Measurements from ENCODE around the gene C1orf53. TPM values are rescaled to one million over a fixed set of nuclear protein-coding genes. Genes with fewer than 3 reads are reported as not detected.

C1orf53 gene
- total RNA-seq, 1 experiment from 2014 or later: 3.0 TPM

DNA sequence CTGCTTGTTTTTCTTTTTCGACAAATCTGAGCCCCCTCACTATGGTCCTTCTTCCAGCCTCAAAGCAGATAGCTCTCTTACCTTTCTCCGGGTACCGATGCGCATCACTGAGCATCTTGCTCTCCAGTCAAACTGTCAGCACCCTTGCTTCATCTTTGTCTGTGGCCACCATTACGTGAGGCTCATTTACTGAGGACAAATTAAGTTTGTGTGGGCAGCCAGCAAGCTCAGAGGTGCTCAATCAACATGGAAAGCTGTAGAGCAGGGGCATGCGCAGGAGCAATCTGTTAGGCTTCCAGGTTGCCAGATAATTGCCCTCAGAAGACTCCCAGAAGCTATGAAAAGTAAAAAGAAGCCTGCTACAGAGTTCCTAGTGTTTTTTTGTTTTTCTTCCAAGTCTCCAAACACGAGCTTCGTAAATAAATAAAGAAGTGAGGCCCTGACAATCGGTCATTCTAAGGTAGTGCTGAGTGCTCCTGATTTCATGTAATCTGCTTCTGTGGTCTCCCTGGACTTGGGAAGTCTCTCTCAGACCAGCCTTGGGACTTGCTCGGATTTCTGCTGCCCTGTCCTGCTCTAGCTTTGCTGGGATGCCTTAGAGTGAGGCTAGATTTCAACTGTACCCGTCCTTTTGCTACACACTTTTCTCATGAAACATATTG, 1.8 kb downstream of the C1orf53 start:
- DNase-seq (ENCODE audit: low read depth, low spot score): no peak
- in situ Hi-C loops (cut with HindIII; ENCODE audit: low pct_unique_long_range_greater_than_20kb, low sequenced_read_pairs): no loop called here

DNA sequence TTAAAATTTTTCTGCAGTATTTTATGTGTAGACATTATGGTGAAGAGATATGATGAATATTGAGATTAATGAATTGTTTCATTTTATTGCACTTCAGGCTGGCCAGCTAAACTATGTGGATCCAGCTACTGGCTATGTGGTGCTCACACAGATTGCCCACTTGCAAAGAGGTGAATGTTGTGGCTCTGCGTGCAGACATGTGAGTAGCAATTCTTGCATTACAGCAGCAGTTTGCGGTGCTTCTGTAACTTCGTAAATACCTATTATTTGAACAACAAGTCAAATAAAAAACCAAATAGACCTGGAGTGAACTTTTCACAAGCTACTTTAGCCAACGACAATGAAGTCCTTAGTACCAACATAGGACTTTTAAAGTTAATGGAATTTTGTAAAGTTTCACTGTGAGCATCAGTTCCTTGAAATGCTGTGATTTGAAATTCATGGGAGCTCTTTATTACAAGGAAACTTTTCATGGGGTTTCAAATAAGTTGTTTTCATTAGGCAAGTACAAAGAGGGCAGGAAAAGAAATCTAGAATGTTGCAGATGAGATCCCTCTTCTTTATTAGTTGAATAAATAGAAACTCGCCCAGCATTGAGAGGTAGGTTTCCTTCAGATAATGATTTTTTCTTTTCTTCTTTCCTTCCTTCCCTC, 3.4 kb downstream of the C1orf53 start:
- DNase-seq (ENCODE audit: low read depth, low spot score): no peak
- in situ Hi-C loops (cut with HindIII; ENCODE audit: low pct_unique_long_range_greater_than_20kb, low sequenced_read_pairs): no loop called here

- no peak for DNase-seq (ENCODE audit: low read depth, low spot score)
- in situ Hi-C loops (cut with HindIII; ENCODE audit: low pct_unique_long_range_greater_than_20kb, low sequenced_read_pairs): no loop called here
Observed at GRCh38 chr1:197907846-197908616, 5.6 kb downstream of the C1orf53 start.

GRCh38 chr1:197908716-197909220, 6.3 kb downstream of the C1orf53 start:
- DNase-seq (ENCODE audit: low read depth, low spot score): peak; percentile 21
- in situ Hi-C loops (cut with HindIII; ENCODE audit: low pct_unique_long_range_greater_than_20kb, low sequenced_read_pairs): no loop called here

DNA sequence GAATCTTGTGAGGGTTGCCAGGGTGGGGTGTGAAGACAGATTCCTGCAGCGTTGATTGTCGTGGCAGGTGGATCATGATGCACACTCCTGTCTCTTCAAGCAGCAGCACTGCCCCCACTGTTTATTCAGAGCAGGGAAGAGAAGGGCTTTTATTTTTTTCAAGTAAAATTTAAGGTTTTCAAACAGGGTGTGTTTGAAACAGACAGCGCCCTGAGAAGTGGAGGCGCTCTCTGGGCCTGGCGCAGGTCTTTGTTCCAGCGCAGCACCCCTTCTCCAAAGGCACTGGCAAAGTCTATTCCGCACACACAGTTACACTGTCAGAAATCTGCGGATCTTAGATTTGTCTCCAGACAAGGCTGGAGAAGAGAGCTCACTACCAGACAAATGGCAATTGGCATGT, 7.0 kb downstream of the C1orf53 start:
- no peak for DNase-seq (ENCODE audit: low read depth, low spot score)
- in situ Hi-C loops (cut with HindIII; ENCODE audit: low pct_unique_long_range_greater_than_20kb, low sequenced_read_pairs): no loop called here

GRCh38 chr1:197910120-197910991, 7.9 kb downstream of the C1orf53 start:
- in situ Hi-C loops (cut with HindIII; ENCODE audit: low pct_unique_long_range_greater_than_20kb, low sequenced_read_pairs): no loop called here
- DNase-seq (ENCODE audit: low read depth, low spot score): no peak

- DNase-seq (ENCODE audit: low read depth, low spot score): no peak
- in situ Hi-C loops (cut with HindIII; ENCODE audit: low pct_unique_long_range_greater_than_20kb, low sequenced_read_pairs): no loop called here
Observed at GRCh38 chr1:197911111-197911856, 8.9 kb downstream of the C1orf53 start.

GRCh38 chr1:197911857-197912696, 9.6 kb downstream of the C1orf53 start:
- no peak for DNase-seq (ENCODE audit: low read depth, low spot score)
- in situ Hi-C loops (cut with HindIII; ENCODE audit: low pct_unique_long_range_greater_than_20kb, low sequenced_read_pairs): no loop called here

DNA sequence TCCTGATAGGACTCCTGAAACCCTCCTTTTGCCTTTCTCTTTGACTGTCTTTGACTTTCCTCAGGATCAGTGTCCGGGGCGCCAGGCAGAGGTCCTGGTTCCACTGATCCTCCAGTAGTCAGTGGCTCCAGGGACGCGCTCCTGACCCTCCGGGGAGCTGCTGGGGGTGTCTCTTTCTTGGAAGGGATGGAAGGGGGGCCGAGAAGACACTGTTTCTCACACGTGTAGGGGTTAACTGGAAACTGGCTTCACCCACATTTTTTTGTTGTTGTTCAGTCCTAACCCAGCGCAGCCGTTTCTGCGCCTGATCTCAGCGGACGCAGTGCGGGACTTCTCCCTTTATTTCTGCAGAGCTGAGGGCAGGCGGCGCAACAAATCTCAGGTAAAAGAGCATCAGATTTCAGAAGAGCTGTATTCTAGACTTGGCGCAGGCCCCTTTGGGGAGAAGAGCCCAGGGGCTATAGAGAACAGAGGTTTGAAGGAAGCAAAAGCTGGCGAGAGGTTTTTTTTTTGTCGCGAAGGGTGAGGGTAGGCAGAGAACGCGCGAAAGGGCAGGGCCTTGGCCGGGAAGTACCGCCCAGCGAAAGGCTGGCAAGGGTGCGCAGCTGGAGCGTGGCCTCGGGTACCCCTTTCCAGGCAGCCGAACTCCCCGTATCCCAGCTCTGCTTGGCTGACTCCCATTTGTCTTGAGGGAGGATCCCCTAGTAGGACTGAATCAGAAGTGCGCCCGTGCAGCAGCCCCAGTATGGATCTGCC, 10.5 kb downstream of the C1orf53 start:
- in situ Hi-C loops (cut with HindIII; ENCODE audit: low pct_unique_long_range_greater_than_20kb, low sequenced_read_pairs): no loop called here
- no peak for DNase-seq (ENCODE audit: low read depth, low spot score)

DNA sequence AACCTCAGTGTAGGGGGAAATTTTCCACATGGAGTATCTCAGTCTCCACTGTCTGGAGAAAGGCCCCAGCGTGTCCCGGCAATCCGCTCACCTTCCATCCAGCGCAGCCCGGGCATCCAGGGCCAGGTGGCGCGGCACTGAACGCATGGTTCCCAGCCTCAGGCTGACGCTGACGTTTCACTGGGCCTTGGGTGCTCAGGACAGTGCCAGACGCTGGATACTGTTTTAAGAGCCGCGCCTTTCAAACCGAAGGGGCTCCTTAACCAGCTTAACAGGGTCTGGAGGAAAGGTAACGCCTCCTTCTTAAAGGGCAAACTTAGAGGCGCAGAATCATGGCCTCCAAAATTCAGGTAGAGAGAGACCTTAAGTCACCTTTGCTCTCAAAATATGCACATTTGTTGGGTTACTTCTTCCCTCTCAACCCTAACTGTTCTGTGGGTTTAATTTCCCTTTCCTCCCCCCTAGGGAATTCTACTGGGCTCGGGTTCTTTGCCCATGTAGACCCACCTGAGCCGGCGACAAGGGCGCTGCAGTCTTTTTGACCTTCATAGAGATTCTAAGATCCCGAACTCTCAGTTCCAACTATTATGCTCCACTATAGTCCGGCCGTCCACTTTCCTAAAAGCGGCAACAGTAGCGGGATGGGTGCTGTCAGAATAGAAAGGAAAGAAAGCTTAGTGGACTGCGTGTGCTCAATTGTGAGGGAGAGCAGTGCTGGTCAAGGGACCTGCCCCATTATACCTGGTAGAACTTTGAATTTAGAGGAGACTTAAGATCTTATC, 11.3 kb downstream of the C1orf53 start:
- in situ Hi-C loops (cut with HindIII; ENCODE audit: low pct_unique_long_range_greater_than_20kb, low sequenced_read_pairs): no loop called here
- no peak for DNase-seq (ENCODE audit: low read depth, low spot score)

- DNase-seq (ENCODE audit: low read depth, low spot score): no peak
- in situ Hi-C loops (cut with HindIII; ENCODE audit: low pct_unique_long_range_greater_than_20kb, low sequenced_read_pairs): no loop called here
Observed at GRCh38 chr1:197914510-197914909, 12.1 kb downstream of the C1orf53 start.

GRCh38 chr1:197915260-197915861, 12.9 kb downstream of the C1orf53 start:
- DNase-seq (ENCODE audit: low read depth, low spot score): no peak
- in situ Hi-C loops (cut with HindIII; ENCODE audit: low pct_unique_long_range_greater_than_20kb, low sequenced_read_pairs): no loop called here

DNA sequence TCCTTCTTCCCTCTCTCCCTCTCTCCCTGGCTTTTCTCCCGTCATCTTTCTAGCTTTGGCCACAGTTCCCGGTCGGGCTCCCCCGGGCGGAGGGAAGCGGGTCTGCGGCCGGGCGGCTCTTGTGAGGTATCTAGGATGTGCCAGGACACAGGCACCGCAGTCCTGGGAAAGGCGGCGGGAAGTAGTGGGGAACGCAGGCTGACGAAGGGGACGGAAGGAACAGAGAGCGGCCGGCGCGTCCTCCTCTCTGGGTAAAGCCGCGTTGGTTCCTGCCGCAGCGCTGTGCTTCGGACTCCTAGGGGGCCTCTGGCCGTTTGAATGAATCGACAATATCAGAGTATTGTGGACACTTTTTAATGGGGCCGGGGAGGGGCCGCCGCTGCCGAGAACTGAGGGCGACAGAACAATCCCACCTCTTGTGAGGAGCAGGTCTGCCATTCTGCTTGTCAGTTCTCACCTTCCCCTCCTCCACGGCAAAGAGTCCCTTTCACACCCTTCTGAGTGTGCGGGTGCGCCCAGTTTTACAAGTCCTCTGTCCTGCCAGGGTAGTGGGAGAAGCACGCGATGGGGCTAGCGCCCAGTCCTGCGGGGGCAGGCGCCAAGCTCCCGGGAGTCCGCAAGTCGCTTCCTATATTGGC, 13.6 kb downstream of the C1orf53 start:
- in situ Hi-C loops (cut with HindIII; ENCODE audit: low pct_unique_long_range_greater_than_20kb, low sequenced_read_pairs): no loop called here

DNA sequence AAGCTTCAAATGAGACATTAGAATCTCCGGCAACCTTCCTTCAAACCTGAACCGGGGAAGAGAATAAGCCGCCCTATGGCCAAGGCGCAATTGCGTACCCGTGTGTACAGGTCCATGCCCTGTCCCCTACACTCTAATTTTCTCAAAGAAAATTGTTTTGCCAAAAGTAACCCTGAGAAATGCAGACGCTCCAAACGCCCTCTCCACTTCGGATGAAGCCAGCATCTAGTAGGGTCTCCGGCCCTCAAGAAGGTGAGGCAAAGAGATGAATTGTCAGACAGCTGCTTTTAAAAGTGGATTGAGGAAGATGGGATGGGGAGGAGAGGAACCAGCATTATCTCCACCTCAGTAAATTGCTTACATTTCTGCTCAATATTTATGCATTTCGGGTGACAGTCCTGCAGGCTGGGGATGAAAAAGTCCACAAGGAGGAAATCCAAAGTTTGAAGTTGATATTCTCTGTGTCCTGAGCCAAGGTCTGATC, 14.1 kb downstream of the C1orf53 start:
- in situ Hi-C loops (cut with HindIII; ENCODE audit: low pct_unique_long_range_greater_than_20kb, low sequenced_read_pairs): no loop called here
- no peak for DNase-seq (ENCODE audit: low read depth, low spot score)

More for the DNA sequence above, 13.6 kb downstream of the C1orf53 start:
- peak; percentile 71 for DNase-seq (ENCODE audit: low read depth, low spot score)

Measured in SK-MEL-5 (cell line).